OCI-LY7 (cell line): ENCODE data around the gene CDC42EP1. TPM values are rescaled to one million over a fixed set of nuclear protein-coding genes. Genes with fewer than 3 reads are reported as not detected.
"Not testable (repeated sequence)": the region's sequence is repeated elsewhere in the genome, so short reads cannot be mapped to it uniquely, and the experiment has no call there.

ENCODE experiments used
- BruUV-seq: library from RNA; stranded (reverse); fragments of 400-500 nt; replicated peaks from 2 replicates; lab custom pipeline; 2021; lab: Mats Ljungman, UMichigan
- CTCF ChIA-PET: fragments of 300-600 bp; sonication (Branson Sonifier 250); formaldehyde crosslinking; loops from one replicate; lab custom pipeline; 2022; ENCODE audit warnings: antibody characterized with exemption; ENCODE audit not compliant: unreplicated experiment; lab: Charles Lee
- POLR2A ChIA-PET: fragments of 300-600 bp; sonication (Branson Sonifier 250); formaldehyde crosslinking; loops from one replicate; lab custom pipeline; 2022; ENCODE audit warnings: antibody characterized with exemption; lab: Charles Lee
- DNase-seq: peaks from one replicate; pipeline ENCODE4 v3.0.0-alpha.2; 2015; ENCODE audit warnings: low spot score
- H2AFZ ChIP-seq: fragments of 200-600 bp; sonication (generic), shearing (Covaris generic); 2 replicates; pipeline ENCODE4 v1.6.1; 2014; ENCODE audit warnings: mild to moderate bottlenecking, antibody characterized with exemption, low read length, moderate library complexity
- H3K27ac ChIP-seq: fragments of 200-600 bp; sonication (generic); 2 replicates; pipeline ENCODE4 v1.5.1; 2014; ENCODE audit warnings: mixed run types, low read depth, mild to moderate bottlenecking, moderate library complexity, low read length, inconsistent platforms; ENCODE audit not compliant: poor library complexity, severe bottlenecking
- H3K36me3 ChIP-seq: fragments of 200-600 bp; sonication (generic); 2 replicates; pipeline ENCODE4 v1.6.1; 2014; ENCODE audit warnings: mild to moderate bottlenecking, antibody characterized with exemption, low read length, moderate library complexity, mixed read lengths; ENCODE audit not compliant: insufficient read depth
- H3K4me1 ChIP-seq: fragments of 200-600 bp; sonication (generic); 2 replicates; pipeline ENCODE4 v1.5.1; 2014; ENCODE audit warnings: mild to moderate bottlenecking, low read length; ENCODE audit not compliant: insufficient read depth, poor library complexity, severe bottlenecking
- H3K4me2 ChIP-seq: fragments of 200-600 bp; sonication (generic); 2 replicates; pipeline ENCODE4 v1.6.1; 2014; ENCODE audit warnings: mild to moderate bottlenecking, low read length
- H3K4me3 ChIP-seq: fragments of 200-600 bp; sonication (generic); 2 replicates; pipeline ENCODE4 v1.5.1; 2014; ENCODE audit warnings: mild to moderate bottlenecking, low read depth, low read length; ENCODE audit not compliant: poor library complexity, severe bottlenecking
- H3K79me2 ChIP-seq: fragments of 200-600 bp; sonication (generic); 2 replicates; pipeline ENCODE4 v1.6.1; 2016; ENCODE audit warnings: low read depth, mild to moderate bottlenecking, low read length, moderate library complexity, mixed read lengths; ENCODE audit not compliant: insufficient read depth
- H3K9me2 ChIP-seq: fragments of 200-600 bp; sonication (generic); 2 replicates; pipeline ENCODE4 v1.6.1; 2016; ENCODE audit warnings: mild to moderate bottlenecking, low read length, mixed read lengths; ENCODE audit not compliant: insufficient read depth
- H3K9me3 ChIP-seq: fragments of 200-600 bp; sonication (generic); 2 replicates; pipeline ENCODE4 v1.6.1; 2014; ENCODE audit warnings: mild to moderate bottlenecking, mixed run types, low read length, mixed read lengths
- H4K20me1 ChIP-seq: fragments of 200-600 bp; sonication (generic); 2 replicates; pipeline ENCODE4 v1.6.1; 2014; ENCODE audit warnings: mild to moderate bottlenecking, antibody characterized with exemption, low read length, moderate library complexity, mixed read lengths; ENCODE audit not compliant: insufficient read depth
- EZH2phosphoT487 ChIP-seq: fragments of 200-600 bp; sonication (generic); IDR thresholded peaks from 2 replicates; pipeline ENCODE4 v1.6.1; 2018; ENCODE audit warnings: low read depth, borderline replicate concordance, mild to moderate bottlenecking, mixed run types, antibody characterized with exemption, low read length, moderate library complexity, mixed read lengths
- intact Hi-C: fragments of 100-400 bp; cut with micrococcal nuclease; formaldehyde crosslinking; loops from one replicate; pipeline ENCODE4 v1.10.0; 2022; ENCODE audit not compliant: unreplicated experiment
- total RNA-seq, 2 experiments: library from RNA; depleted of rRNA in 1 of 2; stranded (reverse); fragments of >200 nt in 1 of 2; shearing (Covaris generic) in 1 of 2; gene quantifications; 2 replicates each; pipeline ENCODE4 v1.2.3, GENCODE V29; 2014 to 2022
- TF ChIP-seq, protein P1 (sequence below): fragments of 200-600 bp; sonication (generic); conservative IDR thresholded peaks from 2 replicates; pipeline ENCODE4 v1.5.1; 2014; ENCODE audit warnings: mild to moderate bottlenecking, antibody characterized with exemption, low read length, moderate library complexity, mixed read lengths

The CDC42EP1 gene
- total RNA-seq, 2 experiments from 2014 or later: not detected

DNA sequence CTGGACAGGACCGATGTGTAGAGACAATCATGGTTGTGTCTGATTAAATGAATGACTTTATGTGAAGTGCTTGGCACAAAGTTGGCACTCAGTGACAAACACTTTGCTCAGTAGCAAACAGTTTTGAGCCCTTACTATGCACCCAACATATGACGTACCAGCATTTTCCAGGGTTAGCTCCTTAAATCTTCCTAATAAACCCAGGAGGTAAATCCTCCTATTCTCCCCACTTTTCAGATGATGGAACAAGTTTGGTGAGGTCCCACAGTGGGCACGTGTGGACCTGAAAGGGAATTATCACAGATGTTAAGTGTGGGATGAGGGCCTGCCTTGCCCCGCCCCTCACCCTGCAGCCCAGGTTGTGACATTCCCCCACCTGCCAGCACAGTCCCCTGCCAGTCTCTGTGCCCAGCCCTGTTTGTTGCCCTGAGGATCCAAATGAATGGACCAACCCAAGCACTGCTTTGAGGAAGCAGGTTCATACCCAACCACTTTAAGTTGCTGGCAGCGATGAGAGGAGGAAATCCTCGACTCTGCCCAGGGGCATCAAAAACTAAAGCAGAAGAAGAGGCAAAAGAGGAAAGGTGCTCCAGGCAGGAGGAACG lies 34.4 kb upstream of the CDC42EP1 start:
- Histone ChIP-seq H3K79me2 (no peaks in the 10 kb centered on the region), H3K9me2 (no peaks in the 10 kb centered on the region), H3K9me3 (no peaks in the 10 kb centered on the region), H3K4me2 (no peak overlapping the region), H3K4me3 (no peak overlapping the region), H3K27ac (no peak overlapping the region), H4K20me1 (no peaks in the 10 kb centered on the region), H3K4me1 (no peaks in the 10 kb centered on the region), H3K36me3 (no peaks in the 10 kb centered on the region), H2AFZ (no peak overlapping the region)
- TF ChIP-seq, protein P1, sequence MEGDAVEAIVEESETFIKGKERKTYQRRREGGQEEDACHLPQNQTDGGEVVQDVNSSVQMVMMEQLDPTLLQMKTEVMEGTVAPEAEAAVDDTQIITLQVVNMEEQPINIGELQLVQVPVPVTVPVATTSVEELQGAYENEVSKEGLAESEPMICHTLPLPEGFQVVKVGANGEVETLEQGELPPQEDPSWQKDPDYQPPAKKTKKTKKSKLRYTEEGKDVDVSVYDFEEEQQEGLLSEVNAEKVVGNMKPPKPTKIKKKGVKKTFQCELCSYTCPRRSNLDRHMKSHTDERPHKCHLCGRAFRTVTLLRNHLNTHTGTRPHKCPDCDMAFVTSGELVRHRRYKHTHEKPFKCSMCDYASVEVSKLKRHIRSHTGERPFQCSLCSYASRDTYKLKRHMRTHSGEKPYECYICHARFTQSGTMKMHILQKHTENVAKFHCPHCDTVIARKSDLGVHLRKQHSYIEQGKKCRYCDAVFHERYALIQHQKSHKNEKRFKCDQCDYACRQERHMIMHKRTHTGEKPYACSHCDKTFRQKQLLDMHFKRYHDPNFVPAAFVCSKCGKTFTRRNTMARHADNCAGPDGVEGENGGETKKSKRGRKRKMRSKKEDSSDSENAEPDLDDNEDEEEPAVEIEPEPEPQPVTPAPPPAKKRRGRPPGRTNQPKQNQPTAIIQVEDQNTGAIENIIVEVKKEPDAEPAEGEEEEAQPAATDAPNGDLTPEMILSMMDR: no peak
- TF ChIP-seq EZH2phosphoT487: no peak
- ChIA-PET CTCF (no interaction called here), POLR2A (interaction anchor here (0.6 kb wide), 1 partner anchor 205 kb away, joined by 3 read pairs; no protein-coding TSS in a partner anchor)
- no TSS peak for BruUV-seq
- intact Hi-C loops: no loop called here
- no peak for DNase-seq

- no peaks in the 10 kb centered on the region for H3K9me3 ChIP-seq
- H3K79me2 ChIP-seq: no peaks in the 10 kb centered on the region
- H3K4me2 ChIP-seq: no peak overlapping the region
- ChIA-PET POLR2A (no interaction called here), CTCF (no interaction called here)
- H3K4me1 ChIP-seq: no peaks in the 10 kb centered on the region
- H3K9me2 ChIP-seq: no peaks in the 10 kb centered on the region
- H3K36me3 ChIP-seq: no peaks in the 10 kb centered on the region
- H2AFZ ChIP-seq: no peak overlapping the region
- no peak for DNase-seq
- H3K27ac ChIP-seq: no peak overlapping the region
- no TSS peak for BruUV-seq
- TF ChIP-seq EZH2phosphoT487: no peak
- TF ChIP-seq, protein P1: no peak
- intact Hi-C loops: no loop called here
- no peaks in the 10 kb centered on the region for H4K20me1 ChIP-seq
- no peak overlapping the region for H3K4me3 ChIP-seq
Observed at GRCh38 chr22:37526376-37526775, 33.9 kb upstream of the CDC42EP1 start.

DNA sequence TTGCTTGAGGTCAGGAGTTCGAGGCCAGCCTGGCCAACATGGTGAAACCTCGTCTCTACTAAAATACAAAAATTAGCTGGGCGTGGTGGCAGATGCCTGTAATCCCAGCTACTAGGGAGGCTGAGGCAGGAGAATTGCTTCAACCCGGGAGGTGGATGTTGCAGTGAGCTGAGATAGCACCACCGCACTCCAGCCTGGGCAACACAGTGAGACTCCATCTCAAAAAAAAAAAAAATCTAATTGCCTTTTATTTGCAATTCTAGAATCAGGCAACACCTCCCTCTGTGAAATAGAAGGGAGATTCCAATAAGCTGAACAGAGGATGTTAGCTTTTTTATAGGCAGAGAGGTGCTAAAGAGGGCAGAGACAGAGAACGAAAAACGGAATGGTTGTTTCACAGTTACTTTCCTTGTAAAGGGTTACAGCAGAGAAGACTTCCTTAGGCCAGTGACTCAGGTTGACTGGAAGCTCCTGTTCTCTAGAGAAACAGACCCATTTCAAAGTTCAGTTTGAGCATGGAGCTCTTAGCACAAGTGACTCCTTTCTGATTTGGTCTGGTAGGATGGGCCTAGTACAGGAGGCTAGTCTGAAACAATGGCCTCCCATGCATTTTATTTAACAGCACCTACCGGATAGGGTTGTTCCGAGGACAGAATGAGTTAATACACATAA lies 33.1 kb upstream of the CDC42EP1 start:
- H3K9me2 ChIP-seq, H3K4me1 ChIP-seq, H2AFZ ChIP-seq, BruUV-seq, DNase-seq, H4K20me1 ChIP-seq, POLR2A ChIA-PET, H3K4me3 ChIP-seq, intact Hi-C loops, H3K27ac ChIP-seq, H3K36me3 ChIP-seq, H3K9me3 ChIP-seq, H3K4me2 ChIP-seq, H3K79me2 ChIP-seq: not testable (repeated sequence)
- CTCF ChIA-PET: interaction anchor here (0.6 kb wide), 1 partner anchor 30 kb away, joined by 3 read pairs; no protein-coding TSS in a partner anchor

GRCh38 chr22:37527952-37528351 lies 32.3 kb upstream of the CDC42EP1 start:
- CTCF ChIA-PET, BruUV-seq: not testable (repeated sequence)

More at GRCh38 chr22:37527952-37528351, 32.3 kb upstream of the CDC42EP1 start:
- H3K4me2 ChIP-seq, H3K9me3 ChIP-seq, H3K27ac ChIP-seq, H3K4me1 ChIP-seq, H2AFZ ChIP-seq, intact Hi-C loops, H3K4me3 ChIP-seq, POLR2A ChIA-PET, H4K20me1 ChIP-seq, DNase-seq, H3K79me2 ChIP-seq, H3K36me3 ChIP-seq, H3K9me2 ChIP-seq: not testable (repeated sequence)
